PC-3 (cell line): ENCODE results near the gene HDAC8. TPM values are rescaled to one million over a fixed set of nuclear protein-coding genes. Genes with fewer than 3 reads are reported as not detected.
"Not testable (repeated sequence)": the region's sequence is repeated elsewhere in the genome, so short reads cannot be mapped to it uniquely, and the experiment has no call there.

Experiments
- ATAC-seq: fragments of 200-7000 bp; cut with Tn5 transposase; 2 replicates; pipeline ENCODE4 v1.9.1; 2020; ENCODE audit warnings: mild to moderate bottlenecking, moderate library complexity
- BruUV-seq: library from RNA; stranded (reverse); fragments of 400-500 nt; replicated peaks from 2 replicates; lab custom pipeline; 2021; lab: Mats Ljungman, UMichigan
- CTCF ChIA-PET: fragments of 300-600 bp; sonication (Branson Sonifier 250); formaldehyde crosslinking; loops from one replicate; lab custom pipeline; 2022; ENCODE audit warnings: antibody characterized with exemption; lab: Charles Lee
- POLR2A ChIA-PET: fragments of 300-600 bp; sonication (Branson Sonifier 250); formaldehyde crosslinking; loops from one replicate; lab custom pipeline; 2022; ENCODE audit warnings: antibody characterized with exemption; ENCODE audit not compliant: unreplicated experiment; lab: Charles Lee
- DNase-seq: peaks from one replicate; pipeline ENCODE4 v3.0.0-alpha.2; 2015
- H2AFZ ChIP-seq: fragments of 300-600 bp; sonication (generic); 2 replicates; pipeline ENCODE4 v1.6.0; 2016; ENCODE audit warnings: antibody characterized with exemption, low read length
- H3F3A ChIP-seq: fragments of 300-600 bp; sonication (generic); one replicate; pipeline ENCODE4 v1.6.0; 2017; ENCODE audit warnings: antibody characterized with exemption, low read length, control low read depth, mild to moderate bottlenecking; ENCODE audit not compliant: unreplicated experiment
- H3K27ac ChIP-seq: fragments of 300-600 bp; sonication (generic); 2 replicates; pipeline ENCODE4 v1.5.1; 2016; ENCODE audit warnings: mild to moderate bottlenecking, low read length
- H3K27me3 ChIP-seq: fragments of 300-600 bp; sonication (generic); 2 replicates; pipeline ENCODE4 v1.6.1; 2016; ENCODE audit warnings: low read length, mixed read lengths
- H3K36me3 ChIP-seq: fragments of 300-600 bp; sonication (generic); 2 replicates; pipeline ENCODE4 v1.6.1; 2016; ENCODE audit warnings: low read depth, mixed run types, low read length, mixed read lengths
- H3K4me1 ChIP-seq: fragments of 300-600 bp; sonication (generic); 2 replicates; pipeline ENCODE4 v1.5.1; 2016; ENCODE audit warnings: low read length; ENCODE audit not compliant: insufficient read depth
- H3K4me2 ChIP-seq: fragments of 300-600 bp; sonication (generic); 2 replicates; pipeline ENCODE4 v1.6.0; 2016; ENCODE audit warnings: low read length
- H3K4me3 ChIP-seq: fragments of 300-600 bp; sonication (generic); 2 replicates; pipeline ENCODE4 v1.5.1; 2016; ENCODE audit warnings: mild to moderate bottlenecking, low read length, mixed read lengths
- H3K79me2 ChIP-seq: fragments of 300-600 bp; sonication (generic); 2 replicates; pipeline ENCODE4 v1.6.1; 2017; ENCODE audit warnings: low read length, mixed read lengths
- H3K9ac ChIP-seq: fragments of 300-600 bp; sonication (generic); 2 replicates; pipeline ENCODE4 v1.6.0; 2016; ENCODE audit warnings: mild to moderate bottlenecking, low read length
- H3K9me2 ChIP-seq: fragments of 300-600 bp; sonication (generic); replicated peaks from 2 replicates; pipeline ENCODE4 v1.6.1; 2016; ENCODE audit warnings: mixed run types, low read length, mixed read lengths
- H3K9me3 ChIP-seq: fragments of 300-600 bp; sonication (generic); 2 replicates; pipeline ENCODE4 v1.6.1; 2016; ENCODE audit warnings: low read length, mixed read lengths
- H4K20me1 ChIP-seq: fragments of 300-600 bp; sonication (generic); 2 replicates; pipeline ENCODE4 v1.6.1; 2016; ENCODE audit warnings: low read length, mixed read lengths
- EZH2 ChIP-seq: fragments of 300-600 bp; sonication (generic); IDR thresholded peaks from one replicate; pipeline ENCODE4 v1.6.1; 2017; ENCODE audit warnings: antibody characterized with exemption, mild to moderate bottlenecking, low read length; ENCODE audit not compliant: unreplicated experiment
- EZH2phosphoT487 ChIP-seq: fragments of 300-600 bp; sonication (generic); IDR thresholded peaks from 2 replicates; pipeline ENCODE4 v1.6.1; 2018; ENCODE audit warnings: mild to moderate bottlenecking, antibody characterized with exemption, low read length, borderline replicate concordance
- intact Hi-C: fragments of 100-400 bp; cut with micrococcal nuclease; formaldehyde crosslinking; loops from 2 replicates; pipeline ENCODE4 v1.9.0; 2023
- total RNA-seq: library from RNA; depleted of rRNA; stranded (reverse); fragments of >200 nt; gene quantifications from 2 replicates; pipeline ENCODE4 v1.2.3, GENCODE V29; 2014
- TF ChIP-seq, protein P1 (sequence below): fragments of 300-600 bp; sonication (generic); conservative IDR thresholded peaks from 2 replicates; pipeline ENCODE4 v1.5.1; 2017; ENCODE audit warnings: antibody characterized with exemption, low read depth, mild to moderate bottlenecking, low read length

HDAC8 gene
- total RNA-seq, 1 experiment from 2014 or later, result 40.5 TPM

- H3K36me3 ChIP-seq, result no peaks in the 10 kb centered on the region
- H3K4me3 ChIP-seq, result no peak overlapping the region
- BruUV-seq, result no TSS peak
- CTCF ChIA-PET, result no interaction called here
- no peaks in the 10 kb centered on the region for H3K9me2 ChIP-seq
- H2AFZ ChIP-seq, result no peak overlapping the region
- no peaks in the 10 kb centered on the region for H3K79me2 ChIP-seq
- intact Hi-C loops, result no loop called here
- H3K4me1 ChIP-seq, result no peaks in the 10 kb centered on the region
- POLR2A ChIA-PET, result no interaction called here
- TF ChIP-seq EZH2phosphoT487 (no peak), EZH2 (no peak)
- TF ChIP-seq, protein P1, sequence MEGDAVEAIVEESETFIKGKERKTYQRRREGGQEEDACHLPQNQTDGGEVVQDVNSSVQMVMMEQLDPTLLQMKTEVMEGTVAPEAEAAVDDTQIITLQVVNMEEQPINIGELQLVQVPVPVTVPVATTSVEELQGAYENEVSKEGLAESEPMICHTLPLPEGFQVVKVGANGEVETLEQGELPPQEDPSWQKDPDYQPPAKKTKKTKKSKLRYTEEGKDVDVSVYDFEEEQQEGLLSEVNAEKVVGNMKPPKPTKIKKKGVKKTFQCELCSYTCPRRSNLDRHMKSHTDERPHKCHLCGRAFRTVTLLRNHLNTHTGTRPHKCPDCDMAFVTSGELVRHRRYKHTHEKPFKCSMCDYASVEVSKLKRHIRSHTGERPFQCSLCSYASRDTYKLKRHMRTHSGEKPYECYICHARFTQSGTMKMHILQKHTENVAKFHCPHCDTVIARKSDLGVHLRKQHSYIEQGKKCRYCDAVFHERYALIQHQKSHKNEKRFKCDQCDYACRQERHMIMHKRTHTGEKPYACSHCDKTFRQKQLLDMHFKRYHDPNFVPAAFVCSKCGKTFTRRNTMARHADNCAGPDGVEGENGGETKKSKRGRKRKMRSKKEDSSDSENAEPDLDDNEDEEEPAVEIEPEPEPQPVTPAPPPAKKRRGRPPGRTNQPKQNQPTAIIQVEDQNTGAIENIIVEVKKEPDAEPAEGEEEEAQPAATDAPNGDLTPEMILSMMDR, result no peak
- H4K20me1 ChIP-seq, result no peaks in the 10 kb centered on the region
- DNase-seq, result no peak
- H3K27me3 ChIP-seq, result no peaks in the 10 kb centered on the region
- no peak overlapping the region for H3K4me2 ChIP-seq
- no peak for ATAC-seq
- H3F3A ChIP-seq, result no peaks in the 10 kb centered on the region
- H3K9me3 ChIP-seq, result no peaks in the 10 kb centered on the region
- H3K27ac ChIP-seq, result no peak overlapping the region
- H3K9ac ChIP-seq, result no peak overlapping the region
These were observed 77.6 kb downstream of the HDAC8 start for GRCh38 chrX:72495046-72495445.

GRCh38 chrX:72492499-72492898, 80.1 kb downstream of the HDAC8 start:
- no TSS peak for BruUV-seq
- no peak for DNase-seq

DNA sequence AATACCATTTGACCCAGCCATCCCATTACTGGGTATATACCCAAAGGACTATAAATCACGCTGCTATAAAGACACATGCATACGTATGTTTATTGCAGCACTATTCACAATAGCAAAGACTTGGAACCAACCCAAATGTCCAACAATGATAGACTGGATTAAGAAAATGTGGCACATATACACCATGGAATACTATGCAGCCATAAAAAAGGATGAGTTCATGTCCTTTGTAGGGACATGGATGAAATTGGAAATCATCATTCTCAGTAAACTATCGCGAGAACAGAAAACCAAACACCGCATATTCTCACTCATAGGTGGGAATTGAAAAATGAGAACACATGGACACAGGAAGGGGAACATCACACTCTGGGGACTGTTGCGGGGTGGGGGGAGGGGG, 82.4 kb downstream of the HDAC8 start:
- CTCF ChIA-PET, intact Hi-C loops, POLR2A ChIA-PET, H3K9ac ChIP-seq, H3K36me3 ChIP-seq, H3F3A ChIP-seq, H3K9me3 ChIP-seq, H3K4me1 ChIP-seq, H3K9me2 ChIP-seq, DNase-seq, H3K27me3 ChIP-seq, H3K27ac ChIP-seq, BruUV-seq, H3K4me2 ChIP-seq, ATAC-seq, H3K79me2 ChIP-seq, H4K20me1 ChIP-seq, H3K4me3 ChIP-seq, H2AFZ ChIP-seq: not testable (repeated sequence)

More at GRCh38 chrX:72492499-72492898, 80.1 kb downstream of the HDAC8 start:
- ChIA-PET CTCF (no interaction called here), POLR2A (no interaction called here)
- TF ChIP-seq EZH2phosphoT487, result no peak
- TF ChIP-seq, protein P1, result no peak
- no peak for TF ChIP-seq EZH2
- Histone ChIP-seq H3K4me3 (no peak overlapping the region), H3K9me3 (no peaks in the 10 kb centered on the region), H2AFZ (no peak overlapping the region), H3K4me1 (no peaks in the 10 kb centered on the region), H4K20me1 (no peaks in the 10 kb centered on the region), H3K27ac (no peak overlapping the region), H3F3A (no peaks in the 10 kb centered on the region), H3K9ac (no peak overlapping the region), H3K79me2 (no peaks in the 10 kb centered on the region), H3K9me2 (no peaks in the 10 kb centered on the region), H3K27me3 (no peaks in the 10 kb centered on the region), H3K4me2 (no peak overlapping the region), H3K36me3 (peaks cover 3% of the 10 kb centered on the region; the same call in 1 of the 2 replicates)
- intact Hi-C loops, result loop anchor here (2.0 kb wide), 1 partner anchor 36 kb away; no protein-coding TSS in a partner anchor
- no peak for ATAC-seq
